Loucy (cell line): ENCODE measurements around the gene FLRT2.

ENCODE experiments used
- H2AFZ ChIP-seq: fragments of 200-600 bp; sonication (generic); 2 replicates; pipeline ENCODE4 v1.6.0; 2016; ENCODE audit warnings: antibody characterized with exemption, mild to moderate bottlenecking, low read length, moderate library complexity
- H3F3A ChIP-seq: fragments of 200-600 bp; 2 replicates; pipeline ENCODE4 v1.6.0; 2016; ENCODE audit warnings: antibody characterized with exemption, low read depth, mild to moderate bottlenecking
- H3K27me3 ChIP-seq: fragments of 200-600 bp; sonication (generic); 2 replicates; pipeline ENCODE4 v1.6.1; 2014; ENCODE audit warnings: low read length, mild to moderate bottlenecking; ENCODE audit not compliant: insufficient read depth, poor library complexity, severe bottlenecking
- H3K36me3 ChIP-seq: fragments of 200-600 bp; sonication (generic); 2 replicates; pipeline ENCODE4 v1.6.1; 2016; ENCODE audit warnings: low read length; ENCODE audit not compliant: insufficient read depth
- H3K4me1 ChIP-seq: fragments of 200-600 bp; sonication (generic); 2 replicates; pipeline ENCODE4 v1.5.1; 2014; ENCODE audit warnings: low read length, mild to moderate bottlenecking; ENCODE audit not compliant: insufficient read depth, poor library complexity, severe bottlenecking
- H3K4me2 ChIP-seq: fragments of 200-600 bp; sonication (generic); 2 replicates; pipeline ENCODE4 v1.6.0; 2014; ENCODE audit warnings: antibody characterized with exemption, low read length, low read depth, mild to moderate bottlenecking; ENCODE audit not compliant: poor library complexity, severe bottlenecking
- H3K4me3 ChIP-seq: fragments of 200-600 bp; sonication (generic); 2 replicates; pipeline ENCODE4 v1.5.1; 2014; ENCODE audit warnings: low read length, mild to moderate bottlenecking, mixed read lengths; ENCODE audit not compliant: poor library complexity, severe bottlenecking
- H3K79me2 ChIP-seq: fragments of 200-600 bp; sonication (generic); 2 replicates; pipeline ENCODE4 v1.6.1; 2014; ENCODE audit warnings: low read length; ENCODE audit not compliant: insufficient read depth
- H3K9ac ChIP-seq: fragments of 200-600 bp; sonication (generic); 2 replicates; pipeline ENCODE4 v1.6.0; 2014; ENCODE audit warnings: mild to moderate bottlenecking, low read depth, low read length, moderate library complexity; ENCODE audit not compliant: poor library complexity, severe bottlenecking
- H3K9me2 ChIP-seq: fragments of 200-600 bp; sonication (generic); replicated peaks from 2 replicates; pipeline ENCODE4 v1.6.1; 2016; ENCODE audit warnings: low read depth, low read length, mixed read lengths
- H3K9me3 ChIP-seq: fragments of 200-600 bp; sonication (generic); 2 replicates; pipeline ENCODE4 v1.6.1; 2014; ENCODE audit warnings: mild to moderate bottlenecking, antibody characterized with exemption, low read length, low read depth; ENCODE audit not compliant: insufficient read depth
- H4K20me1 ChIP-seq: fragments of 200-600 bp; sonication (generic); 2 replicates; pipeline ENCODE4 v1.6.0; 2014; ENCODE audit warnings: antibody characterized with exemption, low read length, mild to moderate bottlenecking; ENCODE audit not compliant: insufficient read depth, poor library complexity, severe bottlenecking
- CTCF ChIP-seq: fragments of 200-600 bp; sonication (generic); conservative IDR thresholded peaks from 2 replicates; pipeline ENCODE4 v1.5.1; 2014; ENCODE audit warnings: mild to moderate bottlenecking, antibody characterized with exemption, low read length
- EZH2phosphoT487 ChIP-seq: fragments of 200-600 bp; IDR thresholded peaks from 2 replicates; pipeline ENCODE4 v1.6.1; 2018; ENCODE audit warnings: antibody characterized with exemption, mild to moderate bottlenecking, moderate library complexity, borderline replicate concordance

Gene FLRT2

DNA sequence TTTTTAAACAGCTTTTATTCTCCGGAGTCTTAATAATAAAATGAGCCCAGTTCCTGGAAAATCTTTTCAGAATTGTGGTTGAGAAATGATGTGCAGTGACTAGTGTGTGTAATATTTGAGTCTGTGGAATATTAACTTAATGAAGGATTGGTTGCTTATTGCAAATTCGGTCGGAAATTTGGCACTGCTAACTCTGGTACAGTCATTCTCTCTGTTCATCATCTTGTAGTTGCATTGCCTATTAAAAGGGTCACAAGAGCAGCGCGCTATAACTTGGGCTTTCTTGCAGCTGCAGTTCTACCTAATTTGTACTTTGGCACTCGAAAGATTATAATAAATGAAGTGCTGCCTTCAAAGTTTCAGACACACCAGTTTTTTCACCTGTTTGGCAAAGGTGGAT is 146.0 kb downstream of the FLRT2 start:
- Histone ChIP-seq H3K9ac (no peak overlapping the region), H3K36me3 (no peaks in the 10 kb centered on the region), H2AFZ (no peak overlapping the region), H3F3A (no peaks in the 10 kb centered on the region), H3K4me2 (no peak overlapping the region), H3K4me3 (no peak overlapping the region), H3K79me2 (no peaks in the 10 kb centered on the region), H3K9me2 (no peaks in the 10 kb centered on the region), H3K4me1 (no peaks in the 10 kb centered on the region), H3K9me3 (no peaks in the 10 kb centered on the region), H3K27me3 (no peaks in the 10 kb centered on the region), H4K20me1 (no peaks in the 10 kb centered on the region)
- TF ChIP-seq EZH2phosphoT487 (no peak), CTCF (no peak)

DNA sequence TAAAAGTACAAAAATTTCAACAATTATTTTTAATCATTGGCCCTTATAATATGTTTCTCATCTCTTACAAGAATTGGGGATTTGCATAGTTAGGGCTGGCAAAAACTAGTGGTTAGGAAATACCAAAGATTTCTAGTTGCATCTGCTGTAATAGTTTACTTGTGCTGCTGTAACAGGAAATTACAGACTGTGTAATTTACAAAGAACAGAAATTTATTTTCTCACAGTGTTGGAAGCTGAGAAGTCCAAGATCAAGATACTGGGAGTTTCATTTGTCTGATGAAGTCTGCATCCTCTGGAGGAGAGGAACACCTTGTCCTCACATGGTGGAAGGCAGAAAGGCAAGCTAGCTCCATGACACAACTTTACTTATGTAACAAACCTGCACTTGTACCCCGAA is 157.0 kb downstream of the FLRT2 start:
- Histone ChIP-seq H3K36me3 (no peaks in the 10 kb centered on the region), H3K27me3 (no peaks in the 10 kb centered on the region), H3K9ac (no peak overlapping the region), H2AFZ (no peak overlapping the region), H3K79me2 (no peaks in the 10 kb centered on the region), H3K4me2 (no peak overlapping the region), H4K20me1 (no peaks in the 10 kb centered on the region), H3K4me3 (no peak overlapping the region), H3F3A (no peaks in the 10 kb centered on the region), H3K4me1 (no peaks in the 10 kb centered on the region), H3K9me2 (no peaks in the 10 kb centered on the region), H3K9me3 (no peaks in the 10 kb centered on the region)
- TF ChIP-seq EZH2phosphoT487, result no peak
- TF ChIP-seq CTCF, result no peak

GRCh38 chr14:85687456-85687855 is 157.5 kb downstream of the FLRT2 start:
- H4K20me1 ChIP-seq, result no peaks in the 10 kb centered on the region
- no peaks in the 10 kb centered on the region for H3F3A ChIP-seq
- no peak overlapping the region for H3K9ac ChIP-seq
- no peaks in the 10 kb centered on the region for H3K79me2 ChIP-seq
- no peaks in the 10 kb centered on the region for H3K4me1 ChIP-seq
- H3K9me2 ChIP-seq, result no peaks in the 10 kb centered on the region
- H3K9me3 ChIP-seq, result no peaks in the 10 kb centered on the region
- no peak overlapping the region for H3K4me2 ChIP-seq
- H2AFZ ChIP-seq, result no peak overlapping the region
- TF ChIP-seq CTCF (no peak), EZH2phosphoT487 (no peak)
- H3K4me3 ChIP-seq, result no peak overlapping the region
- H3K36me3 ChIP-seq, result no peaks in the 10 kb centered on the region
- H3K27me3 ChIP-seq, result no peaks in the 10 kb centered on the region
